CD4-positive, alpha-beta T cell treated with Interleukin-4 for 4 hours (primary cell): ENCODE results near the gene PIP4K2A.

Source experiments
- DNase-seq: peaks from one replicate; pipeline ENCODE4 v3.0.0-alpha.2; 2020

PIP4K2A gene

DNA sequence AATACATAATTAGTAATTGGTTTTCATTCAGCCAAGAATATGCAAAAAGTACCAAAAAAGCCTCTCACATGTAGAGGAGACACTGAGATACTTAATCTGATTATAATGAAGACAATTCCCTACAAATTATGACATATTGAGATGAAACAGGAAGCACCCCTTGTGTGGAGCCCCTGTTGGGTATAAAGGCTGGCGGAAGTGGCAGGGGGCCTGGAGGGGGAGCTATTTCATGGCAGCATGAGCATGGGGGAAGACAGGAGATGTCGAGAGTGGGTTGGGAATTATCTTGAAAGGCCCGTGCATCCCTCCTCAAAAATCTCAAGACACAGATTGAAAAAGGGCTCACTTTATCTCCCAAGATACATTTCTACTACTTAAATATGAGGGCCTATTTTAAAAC is 96.9 kb downstream of the PIP4K2A start:
- DNase-seq, result no peak

DNA sequence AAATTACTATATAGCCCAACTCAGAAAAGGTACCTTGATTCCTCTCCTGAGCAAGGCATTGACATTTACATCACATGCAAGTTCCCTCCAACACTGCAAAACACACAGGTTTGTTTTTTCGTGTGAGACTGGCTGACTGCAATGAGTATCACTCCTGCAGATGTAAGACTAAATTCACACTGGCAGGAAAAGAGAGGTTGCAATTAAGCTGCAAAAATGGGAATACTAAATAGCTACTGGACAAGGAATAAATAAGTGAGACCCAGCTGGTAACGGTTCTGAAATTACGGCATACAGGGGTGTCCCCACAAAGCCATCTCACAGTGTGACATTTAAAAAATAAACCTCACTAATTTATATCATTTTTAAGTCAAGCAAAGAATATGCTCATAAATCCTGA is 97.3 kb downstream of the PIP4K2A start:
- no peak for DNase-seq

DNA sequence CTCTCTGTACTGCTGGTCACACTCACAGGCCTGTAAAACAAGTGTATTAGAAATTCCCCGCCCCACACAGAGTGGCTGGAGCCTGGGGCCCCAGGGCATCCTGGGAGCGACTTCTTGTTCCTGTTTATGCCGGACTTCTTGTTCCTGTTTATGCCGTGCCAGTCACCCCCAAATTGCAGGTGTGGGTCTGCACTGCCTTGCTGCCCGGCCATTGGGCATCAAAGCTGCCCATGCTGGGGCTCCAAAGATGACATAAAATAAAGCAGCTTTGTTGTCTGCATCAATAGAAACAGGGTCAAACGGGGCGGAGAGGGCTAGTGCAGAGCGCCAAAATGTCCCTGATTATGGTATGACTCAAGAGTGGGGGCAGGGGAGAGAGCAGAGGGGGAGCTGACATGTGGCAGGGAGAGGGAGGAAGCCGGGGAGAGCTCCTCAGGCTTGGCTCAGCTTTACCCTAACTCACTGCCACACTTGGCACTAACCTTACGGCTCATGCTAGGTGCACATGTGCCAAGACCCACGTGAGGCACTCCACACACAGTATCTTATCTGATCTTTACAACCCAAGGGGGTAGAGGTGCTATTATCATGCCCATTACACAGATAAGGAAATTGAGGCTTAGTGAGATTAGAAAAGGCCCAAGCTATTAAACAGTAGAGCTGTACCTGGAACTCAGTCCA is 98.4 kb downstream of the PIP4K2A start:
- DNase-seq, result peak; percentile 85

DNA sequence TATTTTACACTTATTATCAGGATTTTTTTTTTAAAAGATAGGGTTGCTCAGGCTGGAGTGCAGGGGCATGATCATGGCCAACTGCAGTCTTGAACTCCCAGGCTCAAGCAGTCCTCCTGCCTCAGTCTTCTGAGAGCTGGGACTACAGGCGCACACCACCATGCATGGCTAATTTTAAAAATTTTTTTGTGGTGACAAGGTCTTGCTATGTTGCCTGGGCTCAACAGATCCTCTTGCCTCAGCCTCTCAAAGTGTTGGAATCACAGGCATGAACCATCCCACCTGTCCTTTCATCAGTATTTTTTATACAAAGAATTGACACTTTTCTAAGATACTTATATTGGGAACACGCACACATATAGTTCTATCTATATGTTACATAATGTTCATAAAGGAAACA is 99.3 kb downstream of the PIP4K2A start:
- DNase-seq, result no peak

DNA sequence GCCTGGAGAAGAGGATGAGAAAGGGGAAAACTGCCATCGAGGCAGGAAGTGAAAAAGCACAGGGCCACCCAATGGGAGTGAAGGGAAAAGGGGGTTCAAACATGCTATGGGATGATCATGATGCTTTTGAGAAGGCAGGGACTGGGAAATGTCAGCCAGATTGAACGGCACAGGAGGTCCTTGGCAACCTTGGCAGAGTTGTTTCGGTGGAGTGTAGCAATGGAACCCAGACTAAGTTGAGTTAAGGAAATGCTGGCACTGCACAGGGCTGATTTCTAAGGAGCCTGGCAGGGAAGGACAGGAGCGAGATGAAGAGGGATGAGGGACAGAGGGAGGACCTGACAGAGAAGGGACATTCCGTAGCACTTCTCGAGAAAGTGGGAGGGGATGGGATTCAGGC is 101.4 kb downstream of the PIP4K2A start:
- no peak for DNase-seq

DNA sequence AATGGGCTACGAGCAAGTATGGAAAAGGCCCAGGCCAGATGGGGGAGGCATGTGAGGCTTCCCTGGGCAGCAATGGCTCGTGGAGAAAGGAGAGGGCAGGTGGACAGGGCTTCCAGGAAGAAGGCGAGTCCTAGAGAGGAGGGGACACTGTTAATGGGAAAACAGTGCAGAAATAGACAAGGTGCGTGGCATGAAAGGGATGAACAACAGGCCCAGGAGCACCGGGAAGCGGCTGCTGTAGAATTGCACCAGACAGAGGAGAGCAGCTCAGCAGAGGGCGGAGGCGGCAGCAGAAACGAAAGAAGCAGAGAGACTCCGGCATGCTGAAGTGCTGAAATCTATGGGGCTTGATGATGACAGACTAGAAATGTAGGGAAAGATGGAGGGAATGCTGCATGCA is 102.1 kb downstream of the PIP4K2A start:
- DNase-seq, result no peak

DNA sequence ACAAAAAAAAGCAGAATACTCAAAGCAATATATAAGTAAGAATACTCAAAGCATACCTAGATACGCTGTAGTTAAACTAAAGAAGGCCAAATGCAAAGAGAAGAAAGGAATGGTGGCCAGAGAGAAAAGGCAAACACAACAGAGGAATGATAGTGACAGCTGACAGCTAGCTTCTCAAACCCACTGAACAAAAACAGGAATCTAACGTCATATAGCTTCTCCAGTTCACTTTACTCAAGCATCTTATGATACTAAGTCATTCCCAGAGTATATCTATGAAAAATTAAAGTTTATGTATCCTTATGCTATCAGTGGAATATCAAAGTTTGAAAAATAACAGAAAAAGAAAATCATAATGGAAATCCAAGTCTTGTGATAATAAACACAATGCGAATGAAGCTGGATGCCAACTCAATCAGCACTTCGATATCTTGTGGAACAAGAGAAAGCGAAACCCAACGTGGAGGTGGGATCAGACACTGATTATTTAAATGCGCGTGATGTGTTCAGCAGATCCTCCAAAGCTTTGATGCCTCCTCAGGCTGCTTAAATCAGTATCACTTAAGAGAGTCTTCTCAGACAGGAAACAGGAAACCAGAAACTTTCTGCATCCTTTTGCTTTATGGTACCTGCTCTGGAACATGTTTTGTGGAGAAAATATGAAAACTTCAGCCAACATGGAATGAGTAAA is 102.8 kb downstream of the PIP4K2A start:
- peak; percentile 88 for DNase-seq

DNA sequence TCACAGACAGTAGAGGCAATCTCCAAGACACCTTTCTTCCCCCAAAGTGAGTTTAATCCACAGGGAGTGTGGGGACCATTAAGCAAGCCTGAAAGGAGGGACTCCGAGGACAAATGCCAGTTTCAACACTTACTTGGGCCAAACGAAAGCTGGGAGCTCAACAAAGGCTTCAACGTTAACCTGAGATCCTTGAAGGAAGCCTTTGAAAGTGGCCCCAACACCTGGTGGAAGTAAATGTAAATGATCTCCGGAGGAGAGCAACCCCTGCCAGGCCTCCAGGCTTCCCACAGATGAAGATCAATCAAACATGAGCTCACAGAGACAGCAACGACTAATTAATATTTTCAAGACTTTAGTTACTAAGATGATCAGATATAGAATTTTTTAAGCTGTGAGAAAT is 103.8 kb downstream of the PIP4K2A start:
- DNase-seq, result no peak

DNA sequence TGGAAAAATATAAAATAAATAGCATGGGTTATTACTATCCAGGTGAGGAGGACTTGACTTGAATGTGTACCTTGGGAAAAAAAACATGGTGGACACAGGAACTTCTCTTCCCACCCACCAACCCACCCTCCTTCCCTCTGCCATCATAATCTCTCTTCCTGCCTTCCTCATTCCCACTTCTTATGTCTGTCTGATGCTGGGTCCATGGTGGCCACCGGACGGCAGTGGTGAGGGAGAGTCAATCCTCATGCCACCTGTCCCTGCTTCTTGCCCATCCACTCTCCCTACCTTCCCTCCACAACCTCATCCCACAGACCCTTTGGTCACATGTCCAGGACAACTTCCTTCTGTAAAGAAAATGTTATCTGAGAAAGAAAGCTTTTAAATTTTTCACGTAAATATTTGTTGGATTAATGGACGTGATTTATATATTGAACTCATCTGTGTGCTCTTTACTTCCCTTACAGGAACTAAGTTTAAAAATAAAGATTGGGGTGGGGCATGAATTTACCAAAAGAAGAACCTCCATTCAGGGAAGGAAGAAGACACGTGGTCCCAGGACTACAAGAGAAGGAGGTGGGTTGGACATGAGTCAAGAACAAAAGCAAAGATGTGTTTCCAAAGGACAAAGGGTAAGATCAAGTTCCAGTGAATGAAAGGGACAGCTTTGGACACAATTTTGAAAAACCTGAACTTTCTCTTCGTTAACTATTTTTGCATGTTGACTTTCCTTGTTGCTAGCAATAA is 104.5 kb downstream of the PIP4K2A start:
- no peak for DNase-seq

DNA sequence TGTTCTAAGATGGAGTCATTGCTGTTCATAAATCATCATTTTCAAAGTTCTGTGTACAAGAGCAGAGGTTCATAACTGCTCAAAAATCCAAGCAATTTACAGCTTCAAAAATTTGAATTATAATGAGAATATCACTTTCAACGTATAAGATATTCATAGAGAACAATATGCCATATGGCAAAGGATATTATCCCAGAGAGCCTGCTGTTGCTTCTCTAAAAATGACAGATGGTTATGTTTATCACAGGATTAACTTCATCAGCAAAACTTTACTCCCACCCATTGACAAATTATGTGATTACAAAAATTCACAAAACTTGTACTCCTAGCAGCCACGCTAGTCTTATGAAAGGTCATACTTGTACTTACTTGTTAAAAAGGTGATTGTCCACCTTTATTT is 105.1 kb downstream of the PIP4K2A start:
- DNase-seq, result no peak

DNA sequence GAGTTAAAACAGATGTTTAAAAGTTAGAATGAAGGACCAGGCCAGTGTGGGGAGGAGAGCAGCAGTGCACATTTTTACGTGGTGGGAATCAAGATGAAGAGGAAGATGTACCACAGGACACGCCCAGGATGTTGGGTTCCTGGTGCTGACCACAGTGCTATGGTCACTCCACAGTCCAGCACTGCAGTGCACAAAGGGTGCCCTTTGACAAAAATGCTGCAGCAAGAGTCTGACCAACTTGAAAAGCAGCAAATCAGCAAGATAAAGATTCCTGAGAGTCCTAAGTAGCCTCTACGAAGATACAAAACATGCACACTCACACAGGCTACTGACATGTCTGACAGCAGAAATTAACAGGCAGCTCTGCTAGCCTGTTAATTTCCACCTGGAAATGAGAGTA is 107.1 kb downstream of the PIP4K2A start:
- no peak for DNase-seq

DNA sequence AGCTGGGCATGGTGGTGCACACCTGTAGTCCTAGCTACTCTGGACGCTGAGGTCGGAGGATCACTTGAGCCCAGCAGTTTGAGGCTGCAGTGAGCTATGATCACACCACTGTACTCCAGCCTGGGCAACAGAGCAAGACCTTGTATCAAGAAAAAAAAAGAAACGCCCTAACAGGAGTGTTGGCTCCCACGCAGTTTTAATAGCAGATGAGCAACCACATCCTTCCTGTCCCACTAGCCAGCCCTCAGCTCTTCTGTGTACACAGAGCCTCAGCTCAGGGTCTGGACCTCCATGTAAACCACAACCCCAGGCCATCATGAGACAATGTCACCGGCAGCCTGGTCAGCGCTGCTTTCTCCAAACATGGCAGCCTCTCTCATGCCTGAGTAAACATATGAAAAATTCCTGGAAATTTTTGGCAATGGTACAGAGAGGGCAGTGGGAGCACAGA is 108.2 kb downstream of the PIP4K2A start:
- DNase-seq, result peak; percentile 68

DNA sequence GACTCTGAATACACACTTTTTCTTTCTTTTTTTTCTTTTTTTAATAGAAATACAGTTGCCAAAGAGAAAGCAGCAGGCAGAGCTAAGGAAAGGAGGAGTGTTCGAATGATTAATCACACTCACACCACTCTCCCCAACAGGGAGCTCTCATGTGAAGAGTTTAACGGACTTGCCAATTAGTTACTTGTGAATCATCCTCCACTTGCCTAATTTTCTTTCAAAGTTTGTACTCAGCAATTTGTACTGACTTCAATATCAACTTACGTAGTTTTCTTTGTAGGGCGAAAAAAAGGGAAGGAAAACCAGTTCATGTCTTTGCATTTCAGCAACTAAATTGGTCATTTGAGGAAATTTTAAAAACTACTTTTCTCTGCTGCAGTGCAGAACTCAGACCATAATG is 109.2 kb downstream of the PIP4K2A start:
- peak; percentile 67 for DNase-seq

DNA sequence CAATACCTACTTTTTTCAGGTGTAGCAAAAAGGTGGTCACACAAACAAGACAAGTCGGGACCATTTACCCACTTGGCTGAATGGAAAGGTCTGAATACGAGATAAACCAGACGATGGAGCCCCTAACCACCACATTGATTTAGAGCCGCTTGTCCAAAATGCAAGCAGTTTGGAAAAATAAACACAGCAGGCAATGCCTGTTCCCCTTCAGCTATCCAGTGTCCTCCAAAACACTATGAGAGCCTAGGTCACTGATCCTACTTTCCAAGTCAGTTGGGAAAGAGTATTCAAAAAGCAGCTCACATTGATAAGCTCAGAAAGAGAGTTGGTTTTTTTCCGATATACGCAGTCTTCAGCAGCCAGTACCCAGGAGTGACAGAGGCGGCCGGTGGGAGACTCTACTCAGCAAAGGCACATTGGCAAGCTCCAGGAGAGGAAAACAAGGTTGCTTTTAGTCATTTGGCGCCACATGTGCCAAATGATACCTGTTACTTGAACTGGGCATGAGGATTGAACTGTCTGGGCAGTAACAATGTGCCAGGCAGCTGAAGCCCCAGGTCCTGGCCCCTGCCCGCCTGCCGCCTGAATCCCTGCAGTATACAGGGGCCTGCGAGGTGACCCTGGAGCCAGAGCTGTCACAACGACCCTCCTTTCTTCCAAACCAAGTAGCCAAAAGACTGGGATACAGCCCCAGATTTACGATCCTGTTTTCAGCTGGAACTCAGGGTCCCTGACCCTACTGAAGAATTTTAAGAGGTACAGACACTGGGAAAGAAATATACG is 109.8 kb downstream of the PIP4K2A start:
- DNase-seq, result no peak

DNA sequence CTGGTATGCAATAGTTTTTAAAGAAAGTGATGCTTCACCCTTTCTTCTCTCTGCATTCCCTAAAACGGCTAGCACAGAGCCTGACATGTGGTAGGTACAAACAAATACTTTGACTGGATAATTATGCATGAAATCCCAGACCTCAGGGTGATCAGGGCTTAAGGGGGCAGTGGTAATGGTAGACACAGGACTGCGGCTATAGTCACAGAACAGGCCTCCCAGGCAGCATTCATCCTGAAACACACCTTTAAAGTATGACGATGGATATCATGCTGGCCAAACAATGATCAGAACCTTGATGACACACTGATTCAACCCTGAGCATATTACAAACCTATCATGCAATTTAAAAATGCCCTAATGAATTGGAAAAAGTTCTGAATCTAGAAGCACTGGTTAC is 110.8 kb downstream of the PIP4K2A start:
- DNase-seq, result no peak

DNA sequence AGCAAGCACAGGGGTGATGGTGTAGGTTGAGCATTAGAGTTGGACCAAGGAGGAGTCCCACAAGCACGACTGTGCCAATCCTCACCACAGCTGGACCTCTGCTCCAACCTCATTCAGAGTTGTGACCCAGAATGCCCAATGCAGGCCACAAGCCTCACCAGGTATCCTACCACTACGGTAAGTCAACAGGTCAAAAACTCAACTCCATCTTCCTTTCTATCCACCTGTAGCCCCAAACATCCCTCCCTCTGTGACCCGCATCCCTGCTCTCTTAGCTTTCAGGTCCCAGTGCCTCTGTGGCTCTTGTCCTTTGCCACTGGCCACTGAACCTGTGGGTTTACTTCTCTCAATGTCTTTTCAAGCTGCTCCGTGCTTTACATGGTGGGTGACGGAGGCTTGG is 112.8 kb downstream of the PIP4K2A start:
- no peak for DNase-seq

DNA sequence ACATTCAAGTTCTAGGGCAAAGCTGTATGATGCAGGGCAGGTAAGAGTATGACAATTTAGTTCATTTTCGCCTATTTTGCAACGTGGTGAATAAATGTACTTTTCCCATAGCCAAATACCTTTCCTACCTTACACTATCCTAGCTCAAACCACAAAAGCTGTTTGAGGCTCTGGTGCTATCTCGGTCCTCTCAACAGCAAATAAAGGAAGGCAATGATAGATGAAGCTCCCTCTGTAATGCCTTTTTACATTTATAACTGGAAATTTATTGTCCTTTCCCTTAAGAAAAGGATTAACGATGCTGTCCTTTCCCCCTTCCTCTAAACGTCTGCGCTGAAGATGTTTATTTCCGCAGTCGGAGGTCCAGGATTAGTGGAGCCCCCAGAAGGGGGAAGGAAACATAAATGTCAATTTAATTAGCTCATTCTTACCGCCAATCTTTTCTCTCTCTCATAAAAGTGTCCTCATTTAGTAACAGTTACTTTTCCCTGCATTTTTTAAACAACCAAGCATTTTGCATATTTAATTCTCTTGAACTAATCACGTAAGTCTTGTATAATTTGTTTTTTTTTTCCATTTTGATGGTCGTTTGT is 114.6 kb downstream of the PIP4K2A start:
- no peak for DNase-seq

DNA sequence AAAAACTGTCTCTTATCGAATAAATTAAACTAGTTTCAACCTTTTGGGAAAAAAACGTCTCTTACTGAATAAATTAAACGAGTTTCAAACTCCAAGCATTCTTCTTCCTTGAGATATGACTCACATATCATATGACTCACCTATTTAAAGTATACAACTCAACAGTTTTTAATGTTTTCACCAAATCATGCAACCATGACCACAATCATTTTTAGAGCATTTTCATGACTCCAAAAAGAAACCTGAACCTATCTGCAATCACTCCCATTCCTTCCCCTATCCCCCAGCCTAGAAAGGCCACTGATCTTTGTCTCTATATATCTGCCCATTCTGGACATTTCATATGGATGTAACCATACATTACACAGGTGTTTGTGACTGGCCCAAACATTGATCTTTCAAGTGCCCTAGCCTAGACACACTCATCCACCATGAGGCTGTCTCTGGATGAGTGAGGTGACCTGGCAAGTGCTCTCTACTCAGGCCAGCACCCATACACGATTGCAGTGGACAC is 115.3 kb downstream of the PIP4K2A start:
- peak; percentile 54 for DNase-seq

DNA sequence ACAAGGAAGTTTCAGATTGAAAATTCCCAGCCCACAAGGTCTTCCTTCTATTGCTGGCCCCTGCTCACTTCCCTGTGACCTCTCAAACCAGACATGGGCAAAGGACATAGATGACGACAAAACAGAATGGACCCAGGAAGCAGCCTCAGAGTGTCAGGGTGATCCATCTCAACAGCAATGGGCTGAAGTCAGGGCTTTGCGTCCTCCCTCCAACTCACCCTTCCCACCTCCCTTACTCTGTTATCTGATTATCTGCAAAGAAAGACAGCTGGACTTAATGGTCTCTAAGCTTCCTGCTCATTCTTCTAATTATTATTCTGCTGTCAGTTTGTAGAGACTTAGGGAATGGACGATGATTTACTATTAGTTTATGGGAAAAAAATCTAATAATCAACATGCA is 115.9 kb downstream of the PIP4K2A start:
- DNase-seq, result no peak

DNA sequence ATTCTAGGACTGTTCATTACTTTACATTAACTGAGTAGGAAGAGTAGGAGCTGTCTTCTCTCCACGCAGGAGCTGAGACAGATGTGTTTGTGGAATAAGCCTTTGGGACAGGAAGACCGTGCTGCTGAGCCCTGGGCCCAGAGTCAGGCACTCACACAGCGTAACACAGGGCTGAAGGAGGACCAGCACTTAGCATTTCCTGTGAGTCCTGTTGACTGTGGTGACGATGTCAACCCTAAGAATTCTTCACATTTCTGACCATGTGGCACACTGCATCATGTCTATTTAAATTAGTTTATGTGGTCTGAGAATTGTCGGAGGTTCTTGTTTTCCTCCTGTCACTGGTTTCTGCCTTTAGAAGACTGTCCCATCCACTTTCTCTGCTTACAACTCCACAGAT is 117.2 kb downstream of the PIP4K2A start:
- DNase-seq, result peak; percentile 53

DNA sequence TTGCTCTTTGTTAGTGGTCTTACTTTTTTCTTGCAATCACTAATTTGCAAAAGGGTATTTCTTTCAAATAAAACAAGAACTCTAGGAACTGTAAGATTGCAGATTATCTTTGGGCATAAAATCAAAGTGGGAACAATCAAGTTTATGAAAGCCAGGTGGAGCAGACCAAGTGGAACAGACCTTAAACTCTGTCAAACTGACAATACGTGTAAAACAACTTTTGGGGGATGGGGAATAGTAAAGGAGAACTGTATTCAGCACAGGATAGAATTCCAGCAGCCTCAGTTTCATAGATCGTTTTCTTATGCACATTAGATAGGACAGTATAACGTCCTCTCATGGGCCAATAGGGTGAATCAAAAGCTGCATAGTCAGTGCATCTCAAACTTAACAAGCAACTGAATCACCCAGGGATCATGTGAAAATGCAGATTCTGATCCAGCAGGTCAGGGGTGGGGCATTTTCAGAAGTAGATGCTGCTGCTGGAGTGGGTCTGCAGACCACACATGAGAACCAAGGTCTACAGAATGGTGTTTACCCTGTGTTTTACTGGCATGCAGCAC is 120.7 kb downstream of the PIP4K2A start:
- no peak for DNase-seq

DNA sequence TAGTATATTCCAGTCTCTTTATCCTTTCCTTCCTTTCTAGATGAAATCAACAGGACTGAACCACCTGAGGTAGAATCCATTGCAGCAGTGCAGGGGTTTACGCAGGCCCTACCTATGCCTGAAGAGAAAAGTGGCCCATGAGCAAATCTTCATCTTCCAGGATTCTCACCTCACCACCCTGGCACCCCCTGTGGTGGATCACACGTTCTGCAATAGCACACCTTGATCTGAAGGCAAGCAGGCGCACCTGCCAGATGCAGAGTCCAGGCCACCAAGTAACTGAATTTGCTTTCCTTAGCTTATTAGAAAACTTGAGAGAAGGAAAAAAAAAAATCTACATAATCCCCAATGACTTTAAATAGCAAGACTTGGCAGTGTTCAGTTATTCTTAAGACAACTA is 121.4 kb downstream of the PIP4K2A start:
- no peak for DNase-seq
